ENCODE data around the gene CALM3.
A peak's percentile ranks its signal among the peaks of the same experiment; 100 is the strongest.

Gene CALM3

DNA sequence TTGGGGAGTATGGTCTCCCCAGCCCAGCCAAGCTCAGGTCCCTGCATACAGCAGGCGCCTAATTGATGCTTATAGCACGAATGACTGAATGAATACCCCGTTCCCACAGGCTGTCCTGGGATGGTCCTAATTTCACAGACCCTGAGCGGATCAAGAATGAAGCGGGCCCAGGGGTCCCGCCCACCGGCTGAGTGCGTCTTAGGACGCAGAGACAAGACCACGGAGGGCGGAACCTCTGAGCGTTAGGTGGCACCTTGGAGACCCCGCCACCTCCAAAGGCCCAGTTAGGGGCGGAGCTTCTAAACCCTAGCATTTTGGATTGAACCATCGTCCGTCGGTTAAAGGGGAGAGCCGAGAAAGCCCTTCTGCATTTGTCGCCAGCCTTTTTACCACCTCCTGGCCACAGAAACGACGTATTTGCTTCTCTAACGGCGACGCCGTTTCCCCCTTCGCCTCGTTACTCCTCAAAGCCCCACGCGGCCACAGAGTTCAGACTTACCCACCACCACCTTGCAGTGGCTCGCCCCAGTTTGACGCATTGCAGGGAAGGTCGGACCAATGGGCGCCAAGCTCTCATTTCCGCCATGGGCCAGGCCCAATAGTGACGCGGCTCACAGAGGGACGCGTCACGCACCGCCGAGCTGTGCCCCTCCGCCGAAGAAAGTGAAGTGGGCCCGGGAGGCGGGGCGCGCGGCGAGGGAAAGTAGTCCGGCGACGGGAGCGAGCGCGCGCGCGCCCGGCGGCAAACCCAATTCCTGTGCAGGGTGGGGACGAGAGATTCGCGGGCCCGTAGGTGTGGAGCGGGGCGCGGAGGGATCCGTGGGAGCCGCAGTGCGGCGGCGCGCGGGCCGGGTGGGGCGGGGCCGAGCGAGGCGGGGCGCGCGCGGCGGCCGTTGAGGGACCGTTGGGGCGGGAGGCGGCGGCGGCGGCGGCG is 479 bp upstream of the CALM3 start:
- peak; percentile 97 for DNase-seq

DNA sequence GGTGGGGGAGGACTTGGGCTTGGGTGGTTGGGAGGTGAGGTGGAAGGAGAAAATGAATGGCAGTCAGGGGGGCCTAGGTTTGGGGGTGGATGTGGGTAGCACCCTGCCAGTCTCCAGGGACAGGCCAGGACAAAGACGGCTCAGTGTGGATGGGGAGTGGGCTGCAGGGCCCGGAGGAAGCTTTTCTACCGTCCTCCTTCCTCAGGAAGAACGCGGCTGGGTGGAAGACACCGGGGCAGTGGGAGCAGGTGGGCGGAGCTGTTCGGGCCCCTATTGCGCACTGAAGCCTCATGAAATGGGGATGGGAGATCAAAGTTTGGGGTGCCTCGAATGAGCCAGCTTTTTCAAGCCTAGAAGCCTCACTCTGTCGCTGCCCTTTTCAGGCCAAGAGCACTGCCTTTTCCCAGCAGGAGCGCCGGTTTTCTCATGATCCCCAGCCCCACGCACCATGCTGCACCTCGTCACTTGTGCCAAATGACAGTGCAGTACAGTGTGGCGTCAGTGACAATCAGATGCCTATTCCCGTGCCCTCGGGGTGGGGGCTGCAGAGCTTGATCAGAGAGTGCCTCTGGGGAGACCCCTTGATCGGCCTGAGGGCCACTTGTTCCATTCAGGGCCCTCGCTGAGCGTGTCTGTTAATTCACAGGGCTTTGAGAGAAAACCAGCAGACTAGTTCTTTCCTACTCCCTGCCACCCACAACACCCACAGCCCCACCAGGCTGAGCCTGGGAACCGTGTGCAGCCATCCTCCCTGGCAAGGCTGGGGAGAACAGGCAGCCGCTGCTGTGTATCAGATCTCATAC is 1.5 kb downstream of the CALM3 start:
- DNase-seq = no peak

DNA sequence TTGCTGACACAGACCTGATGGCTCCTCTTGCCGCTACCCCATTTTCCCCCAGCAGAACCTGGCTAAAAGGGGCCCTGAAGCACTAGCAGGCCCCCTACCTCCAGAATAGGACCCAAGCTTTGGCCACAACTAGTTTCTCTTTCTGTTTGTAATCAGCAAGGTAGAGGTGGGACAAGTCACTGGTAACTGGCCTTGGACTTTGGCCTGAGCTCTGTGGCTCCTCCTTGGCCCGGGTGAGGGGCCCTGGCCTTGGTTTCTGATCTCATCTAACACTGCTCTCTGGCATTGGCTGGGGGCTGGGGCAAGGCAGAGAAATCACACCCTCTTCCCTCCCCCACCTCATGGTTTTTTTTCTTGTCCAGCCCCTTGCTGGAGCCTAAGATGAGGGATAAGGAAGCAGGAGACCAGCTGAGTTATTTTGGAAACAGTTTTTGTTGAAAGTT is 2.1 kb downstream of the CALM3 start:
- DNase-seq = no peak

DNA sequence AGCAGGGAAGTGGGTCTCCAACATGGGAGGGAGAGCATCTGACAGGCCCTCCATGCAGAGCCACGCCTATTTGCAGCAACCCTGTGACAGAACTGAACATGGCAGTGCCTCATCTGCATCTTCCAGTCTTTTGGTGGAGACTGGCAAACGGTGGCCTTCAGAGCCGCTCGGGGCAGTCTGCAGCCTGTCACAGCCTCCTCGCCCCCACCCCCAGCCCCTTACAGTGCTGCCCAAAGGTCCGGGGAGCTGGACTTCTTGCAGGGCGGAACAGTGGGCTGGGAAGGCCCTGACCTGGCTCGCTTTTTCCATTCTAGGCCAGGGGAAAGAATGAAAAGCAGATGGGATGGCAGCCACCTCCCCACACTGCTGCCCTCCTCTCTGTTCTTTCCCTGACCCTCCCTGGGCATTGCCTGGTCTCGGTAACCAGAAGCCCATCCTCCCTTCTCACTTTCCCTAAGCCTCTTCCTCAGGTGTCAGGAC is 2.7 kb downstream of the CALM3 start:
- DNase-seq = no peak

DNA sequence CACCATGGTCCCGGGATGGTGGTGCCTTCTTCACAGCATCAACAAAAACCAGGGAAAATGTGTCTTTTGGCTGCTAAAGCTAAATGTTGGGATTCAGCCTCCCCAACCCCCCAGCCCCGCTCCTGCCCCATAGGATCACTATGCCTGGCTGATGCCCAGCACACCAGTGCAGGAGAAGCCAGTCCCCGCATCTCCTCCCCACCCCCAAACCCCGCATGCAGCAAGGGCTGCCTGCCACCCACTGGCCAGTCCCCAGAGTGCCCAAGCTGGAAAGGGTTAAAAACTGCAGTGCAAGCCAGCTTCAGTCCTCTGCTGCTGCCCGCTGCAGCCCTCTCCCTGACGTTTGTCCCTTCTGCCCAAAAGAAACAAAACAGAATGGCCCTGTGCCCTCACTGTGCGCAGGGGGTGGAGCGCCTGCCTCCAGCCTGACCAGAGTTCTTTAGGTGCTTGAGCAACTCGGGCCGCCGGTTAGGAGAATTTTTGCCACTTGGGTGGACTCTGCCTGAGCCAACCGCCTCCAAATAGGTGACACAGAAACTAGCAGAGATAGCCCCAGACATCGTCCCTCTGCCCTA is 3.7 kb downstream of the CALM3 start:
- no peak for DNase-seq

DNA sequence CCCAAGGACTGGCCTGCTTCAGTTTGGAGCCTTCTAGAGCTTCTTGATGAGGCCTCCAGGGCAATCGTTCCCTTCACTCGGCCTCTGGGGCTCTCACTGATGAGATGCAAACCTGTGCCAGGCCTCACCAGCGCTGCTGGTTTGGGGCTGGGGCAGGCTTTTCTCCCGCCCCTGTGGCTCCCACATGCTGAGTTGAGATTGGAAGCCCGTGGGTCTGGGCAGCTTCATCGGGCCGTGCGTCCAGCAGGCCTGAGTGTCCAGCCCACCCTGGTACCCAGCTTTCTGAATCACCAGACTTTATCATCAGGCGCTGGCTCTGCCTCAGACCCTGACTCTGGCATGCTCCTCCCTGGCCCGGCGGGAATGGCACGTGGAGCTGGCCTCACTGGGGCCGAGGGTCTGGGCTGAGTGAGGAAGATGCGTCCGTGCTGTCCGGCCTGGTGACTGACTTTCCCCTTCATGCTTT is 4.3 kb downstream of the CALM3 start:
- DNase-seq = no peak

DNA sequence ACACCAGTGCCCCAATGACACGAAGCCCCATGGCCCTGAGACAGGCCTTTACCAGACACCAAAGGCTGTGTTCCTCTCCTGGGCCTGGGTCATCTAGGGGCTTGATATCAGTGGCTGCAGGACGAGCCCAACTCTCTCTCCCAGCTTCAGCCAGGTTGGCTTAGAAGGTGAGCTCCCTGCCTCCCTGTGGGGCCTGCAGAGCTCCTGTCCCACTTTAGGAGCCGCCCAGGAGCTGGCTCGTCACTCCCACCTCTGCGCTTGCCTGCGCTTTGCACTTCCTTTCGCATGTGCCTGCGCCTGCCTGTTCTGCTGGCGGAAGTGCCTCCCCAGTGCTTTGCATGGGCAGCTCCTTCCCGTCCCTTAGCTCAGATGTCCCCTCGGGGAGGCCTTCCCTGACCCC is 4.9 kb downstream of the CALM3 start:
- no peak for DNase-seq

DNA sequence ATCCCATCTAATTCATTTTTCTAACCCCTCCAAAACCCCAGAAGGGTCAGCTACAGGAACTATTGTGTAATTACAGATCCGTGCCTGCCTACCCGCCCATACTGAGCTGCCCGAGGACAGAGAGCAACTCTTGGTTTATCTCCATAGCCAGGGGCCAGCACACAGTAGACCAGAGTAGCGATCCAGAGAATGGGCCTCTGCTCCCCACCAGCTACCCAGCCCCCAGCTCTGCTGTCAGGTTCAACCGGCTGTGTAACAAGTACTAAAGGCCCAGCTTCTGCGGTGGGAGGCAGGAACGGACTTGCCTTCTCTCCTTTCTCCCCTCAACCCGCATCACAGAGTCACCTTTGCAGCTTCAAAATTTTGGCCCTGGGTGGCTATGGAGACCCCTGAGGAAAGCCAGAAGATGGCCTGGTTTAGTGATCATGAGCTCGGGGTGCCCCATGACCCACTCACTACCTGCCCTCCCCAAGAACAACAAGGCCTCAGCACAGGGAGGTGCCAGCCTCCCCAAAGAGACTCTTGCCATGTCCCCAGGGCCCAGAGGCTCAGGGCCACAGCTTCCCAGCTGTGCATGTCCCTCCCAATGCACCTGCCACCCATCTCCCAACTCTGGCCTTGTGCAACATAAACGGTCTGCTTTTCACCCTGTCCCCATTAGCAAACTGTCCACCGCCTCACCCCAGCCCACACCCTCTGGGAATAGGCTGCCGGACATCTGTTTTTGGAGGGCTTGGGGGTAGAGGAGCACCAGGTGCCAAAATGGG is 5.7 kb downstream of the CALM3 start:
- no peak for DNase-seq

DNA sequence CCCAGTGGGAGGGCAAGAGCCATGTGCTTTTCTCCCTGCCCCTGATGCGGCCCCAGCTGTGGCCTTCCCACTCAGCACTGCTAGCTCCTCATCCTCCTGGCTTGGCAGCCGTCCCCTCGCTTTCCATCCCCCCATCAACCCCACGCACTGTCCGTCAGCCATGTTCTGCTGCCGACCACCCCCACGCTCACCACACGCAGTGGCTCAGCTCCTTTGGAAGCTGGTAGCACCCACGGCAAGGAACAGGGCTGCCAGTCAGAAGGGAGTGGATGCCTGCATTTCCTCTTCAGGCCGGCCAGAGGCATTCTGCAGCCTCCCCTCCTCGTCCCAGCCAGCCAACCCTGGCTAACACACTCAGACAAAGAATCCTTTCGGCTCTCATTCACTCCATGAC is 6.3 kb downstream of the CALM3 start:
- DNase-seq = no peak

DNA sequence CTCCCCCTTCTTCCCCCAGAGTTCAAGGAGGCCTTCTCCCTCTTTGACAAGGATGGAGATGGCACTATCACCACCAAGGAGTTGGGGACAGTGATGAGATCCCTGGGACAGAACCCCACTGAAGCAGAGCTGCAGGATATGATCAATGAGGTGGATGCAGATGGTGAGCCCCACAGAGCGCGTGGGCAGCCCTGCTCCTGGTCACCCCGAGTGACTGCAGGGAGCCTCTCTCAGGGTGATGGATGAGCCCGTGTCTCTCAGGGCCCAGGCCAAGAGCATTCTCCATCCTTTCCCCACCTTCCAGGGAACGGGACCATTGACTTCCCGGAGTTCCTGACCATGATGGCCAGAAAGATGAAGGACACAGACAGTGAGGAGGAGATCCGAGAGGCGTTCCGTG is 7.0 kb downstream of the CALM3 start:
- DNase-seq = no peak

DNA sequence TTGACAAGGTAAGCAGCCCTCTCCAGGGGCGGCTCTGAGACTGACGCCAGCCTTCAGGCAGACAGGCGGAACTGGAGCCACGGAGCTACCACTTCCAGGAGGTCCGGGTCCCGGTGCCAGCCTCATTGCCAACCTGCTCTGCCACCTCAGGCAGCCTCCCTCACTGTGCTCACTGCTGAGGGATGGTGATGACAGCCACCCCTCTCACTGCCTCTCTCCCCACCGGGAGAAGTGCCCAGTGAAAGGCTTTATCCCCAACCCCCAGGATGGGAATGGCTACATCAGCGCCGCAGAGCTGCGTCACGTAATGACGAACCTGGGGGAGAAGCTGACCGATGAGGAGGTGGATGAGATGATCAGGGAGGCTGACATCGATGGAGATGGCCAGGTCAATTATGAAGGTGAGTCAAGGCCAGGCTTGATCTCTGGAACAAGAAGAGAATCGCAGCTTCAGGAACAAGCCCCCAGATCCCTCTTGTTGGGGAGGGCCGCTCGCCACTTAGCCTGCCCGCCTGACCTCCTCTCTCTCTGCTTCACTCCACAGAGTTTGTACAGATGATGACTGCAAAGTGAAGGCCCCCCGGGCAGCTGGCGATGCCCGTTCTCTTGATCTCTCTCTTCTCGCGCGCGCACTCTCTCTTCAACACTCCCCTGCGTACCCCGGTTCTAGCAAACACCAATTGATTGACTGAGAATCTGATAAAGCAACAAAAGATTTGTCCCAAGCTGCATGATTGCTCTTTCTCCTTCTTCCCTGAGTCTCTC is 7.6 kb downstream of the CALM3 start:
- DNase-seq = no peak

DNA sequence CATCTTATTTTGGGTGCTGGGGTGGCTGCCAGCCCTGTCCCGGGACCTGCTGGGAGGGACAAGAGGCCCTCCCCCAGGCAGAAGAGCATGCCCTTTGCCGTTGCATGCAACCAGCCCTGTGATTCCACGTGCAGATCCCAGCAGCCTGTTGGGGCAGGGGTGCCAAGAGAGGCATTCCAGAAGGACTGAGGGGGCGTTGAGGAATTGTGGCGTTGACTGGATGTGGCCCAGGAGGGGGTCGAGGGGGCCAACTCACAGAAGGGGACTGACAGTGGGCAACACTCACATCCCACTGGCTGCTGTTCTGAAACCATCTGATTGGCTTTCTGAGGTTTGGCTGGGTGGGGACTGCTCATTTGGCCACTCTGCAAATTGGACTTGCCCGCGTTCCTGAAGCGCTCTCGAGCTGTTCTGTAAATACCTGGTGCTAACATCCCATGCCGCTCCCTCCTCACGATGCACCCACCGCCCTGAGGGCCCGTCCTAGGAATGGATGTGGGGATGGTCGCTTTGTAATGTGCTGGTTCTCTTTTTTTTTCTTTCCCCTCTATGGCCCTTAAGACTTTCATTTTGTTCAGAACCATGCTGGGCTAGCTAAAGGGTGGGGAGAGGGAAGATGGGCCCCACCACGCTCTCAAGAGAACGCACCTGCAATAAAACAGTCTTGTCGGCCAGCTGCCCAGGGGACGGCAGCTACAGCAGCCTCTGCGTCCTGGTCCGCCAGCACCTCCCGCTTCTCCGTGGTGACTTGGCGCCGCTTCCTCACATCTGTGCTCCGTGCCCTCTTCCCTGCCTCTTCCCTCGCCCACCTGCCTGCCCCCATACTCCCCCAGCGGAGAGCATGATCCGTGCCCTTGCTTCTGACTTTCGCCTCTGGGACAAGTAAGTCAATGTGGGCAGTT is 8.6 kb downstream of the CALM3 start:
- DNase-seq = no peak

DNA sequence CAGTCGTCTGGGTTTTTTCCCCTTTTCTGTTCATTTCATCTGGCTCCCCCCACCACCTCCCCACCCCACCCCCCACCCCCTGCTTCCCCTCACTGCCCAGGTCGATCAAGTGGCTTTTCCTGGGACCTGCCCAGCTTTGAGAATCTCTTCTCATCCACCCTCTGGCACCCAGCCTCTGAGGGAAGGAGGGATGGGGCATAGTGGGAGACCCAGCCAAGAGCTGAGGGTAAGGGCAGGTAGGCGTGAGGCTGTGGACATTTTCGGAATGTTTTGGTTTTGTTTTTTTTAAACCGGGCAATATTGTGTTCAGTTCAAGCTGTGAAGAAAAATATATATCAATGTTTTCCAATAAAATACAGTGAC is 9.3 kb downstream of the CALM3 start:
- DNase-seq = no peak

DNA sequence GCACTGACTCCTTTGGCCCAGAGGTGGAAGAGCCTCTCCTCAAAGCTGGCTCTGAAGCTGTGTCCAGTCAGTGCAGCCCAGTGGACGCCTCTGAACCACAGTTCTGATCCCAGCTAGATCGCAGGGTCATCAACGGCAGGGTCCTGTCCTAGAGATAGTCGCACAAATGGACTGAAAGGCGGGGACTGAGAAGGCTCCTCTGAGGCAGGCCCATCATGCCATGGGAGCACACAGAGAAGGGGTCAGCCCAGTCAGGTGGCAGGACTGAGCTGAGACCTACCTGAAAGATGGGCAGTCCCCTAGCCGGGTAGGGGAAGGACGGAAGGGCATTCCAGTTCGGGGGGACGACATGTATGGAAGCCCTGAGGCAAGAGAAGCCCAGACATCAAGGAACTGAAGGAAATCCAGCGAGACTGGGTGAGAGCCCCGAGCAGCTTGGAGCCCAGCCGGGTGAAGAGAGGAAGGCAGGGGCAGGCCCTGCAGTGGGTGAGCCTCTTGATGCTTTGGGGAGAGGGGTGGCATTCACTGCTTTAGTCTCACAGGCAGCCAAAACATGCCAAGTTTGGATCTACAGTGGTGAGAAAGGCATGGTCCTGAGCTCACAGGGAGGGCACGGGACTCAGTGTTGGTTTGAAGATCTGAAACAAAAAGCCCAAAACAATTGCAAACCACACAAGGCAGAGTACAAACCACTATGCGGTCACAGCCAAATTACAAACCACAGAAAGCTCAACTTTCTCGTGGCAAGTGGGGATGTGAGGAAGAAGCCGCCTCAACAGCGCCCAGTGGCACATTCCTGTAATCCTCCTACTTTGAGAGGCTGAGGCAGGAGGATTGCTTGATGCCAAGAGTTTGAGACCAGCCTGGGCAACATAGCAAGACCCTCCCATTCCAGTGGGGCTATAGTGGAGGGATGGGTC is 10.0 kb downstream of the CALM3 start:
- DNase-seq = no peak

DNA sequence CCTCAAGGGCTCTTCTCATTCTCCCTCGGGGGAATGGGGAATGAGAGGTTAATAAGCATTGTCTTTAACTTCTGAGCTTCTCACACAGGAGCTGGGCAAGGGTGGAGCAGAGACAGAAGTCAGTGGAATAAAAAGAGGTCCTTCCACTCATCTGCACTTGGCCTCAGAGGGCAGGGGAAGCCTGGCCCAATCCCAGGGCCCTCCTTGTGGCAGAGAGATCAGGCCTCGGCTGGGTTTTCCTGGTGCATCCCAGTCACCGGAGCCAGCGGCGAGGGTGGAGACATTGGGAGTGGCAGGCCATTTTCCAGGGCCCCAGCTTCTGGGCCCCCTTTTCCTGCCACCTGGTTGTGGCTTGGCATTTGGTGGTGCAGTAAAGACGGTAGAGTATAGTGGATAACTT is 10.6 kb downstream of the CALM3 start:
- DNase-seq = no peak

DNA sequence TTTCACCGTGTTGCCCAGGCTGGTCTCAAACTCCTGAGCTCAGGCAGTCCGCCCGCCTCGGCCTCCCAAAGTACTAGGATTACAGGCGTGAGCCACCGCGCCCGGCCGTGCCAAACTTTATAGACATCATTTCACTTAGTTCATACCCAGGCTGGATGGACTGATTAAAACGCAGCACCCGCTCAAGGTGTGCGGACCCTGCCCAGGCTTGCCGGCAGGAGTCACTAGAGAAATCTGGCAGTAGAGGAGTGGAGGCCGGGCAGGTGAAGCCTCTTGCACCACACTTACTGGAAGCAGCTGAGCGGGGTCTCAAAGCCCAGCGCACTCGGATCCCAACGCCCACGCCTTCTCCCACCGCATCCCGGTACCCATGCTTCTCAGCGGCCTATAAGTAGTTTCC is 12.4 kb downstream of the CALM3 start:
- peak; percentile 22 for DNase-seq

DNA sequence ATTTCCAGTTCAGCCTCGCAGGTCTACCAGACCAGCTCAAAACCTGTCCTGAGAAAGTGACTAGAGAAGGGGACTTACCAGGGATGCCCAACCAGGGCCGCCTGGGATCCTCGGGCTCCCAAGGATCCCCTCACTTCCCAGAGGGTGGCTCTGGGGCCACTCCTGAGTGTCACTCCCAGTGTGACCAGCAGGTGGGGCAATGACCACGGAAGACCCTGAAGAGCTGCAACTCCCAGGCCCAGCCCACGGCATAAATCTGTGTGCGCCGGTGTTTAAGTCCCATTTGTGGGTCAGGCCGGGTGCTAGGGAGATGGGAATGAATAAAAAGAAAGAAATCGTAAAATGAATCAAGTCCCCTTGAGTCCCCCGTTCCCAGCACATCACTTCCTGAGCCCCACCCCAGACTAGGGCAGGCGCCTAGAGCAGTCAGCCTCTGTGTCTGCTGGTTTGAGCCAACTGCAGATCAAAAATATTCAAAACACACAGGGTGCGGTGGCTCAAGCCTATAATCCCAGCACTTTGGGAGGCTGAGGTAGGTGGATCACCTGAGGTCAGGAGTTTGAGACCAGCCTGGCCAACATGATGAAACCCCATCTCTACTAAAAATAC is 13.1 kb downstream of the CALM3 start:
- DNase-seq = peak; percentile 79

DNA sequence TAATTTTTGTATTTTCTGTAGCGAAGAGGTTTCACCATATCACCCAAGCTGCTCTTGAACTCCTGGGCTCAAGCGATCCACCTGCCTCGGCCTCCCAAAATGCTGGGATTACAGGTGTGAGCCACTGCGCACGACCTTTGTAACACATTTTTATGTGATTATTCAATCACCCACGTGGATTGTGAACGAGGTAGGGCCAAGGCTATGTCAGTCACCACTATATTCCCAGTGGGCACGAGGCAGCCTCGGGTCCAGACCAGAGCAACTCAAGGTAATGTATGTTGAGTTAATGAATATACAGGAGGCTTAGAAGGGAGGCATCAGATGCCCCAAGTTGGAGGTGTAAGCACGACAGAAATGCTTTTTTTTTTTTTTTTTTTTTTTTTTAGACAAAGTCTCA is 14.8 kb downstream of the CALM3 start:
- DNase-seq = no peak

DNA sequence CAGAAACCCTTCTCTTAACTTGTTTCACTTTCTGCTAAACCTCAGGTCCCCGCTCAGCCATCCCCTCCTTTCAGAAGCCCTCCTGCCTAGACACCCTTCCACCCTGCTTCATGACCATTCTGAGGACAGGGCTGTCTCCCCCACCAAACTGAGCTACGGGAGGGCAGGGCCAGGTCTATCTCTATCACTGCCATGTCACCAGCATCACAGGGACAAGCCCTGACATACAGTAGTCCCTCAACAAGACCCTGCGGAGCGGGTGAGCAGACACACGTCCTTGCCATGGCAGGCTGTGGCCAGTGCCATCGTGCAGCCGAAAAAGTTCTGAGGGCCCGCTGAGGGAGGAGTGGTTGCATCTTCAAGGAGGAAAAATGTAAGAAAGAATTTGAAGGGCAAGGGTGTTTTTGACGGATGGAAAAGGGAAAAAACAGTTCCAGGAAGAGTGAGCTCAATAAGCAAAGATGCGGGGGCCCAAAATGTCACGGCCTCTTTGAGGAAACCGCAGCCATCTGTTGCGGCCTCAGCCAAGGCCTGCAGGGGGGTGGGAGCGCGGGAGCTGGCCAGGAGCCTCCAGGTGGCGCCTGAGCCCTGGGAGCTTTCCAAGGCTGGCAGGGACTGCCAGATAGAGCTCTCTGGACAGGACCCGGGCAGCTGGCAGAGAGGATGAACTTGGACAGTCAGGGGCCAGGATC is 15.6 kb downstream of the CALM3 start:
- peak; percentile 70 for DNase-seq
